Activated CD4-positive, alpha-beta memory T cell treated with anti-CD3 and anti-CD28 coated beads, Interleukin-2, amount 10 ng/mL, durations not matched to agents 7 days and 5 days (primary cell): ENCODE data around the gene HP1BP3. TPM values are rescaled to one million over a fixed set of nuclear protein-coding genes. Genes with fewer than 3 reads are reported as not detected.

Experiments
- CTCF ChIA-PET: fragments of 350-600 bp; sonication (Branson Sonifier 250); formaldehyde crosslinking; loops from one replicate; lab custom pipeline; 2021; ENCODE audit warnings: antibody characterized with exemption, inconsistent platforms; lab: Charles Lee
- POLR2A ChIA-PET: fragments of 350-600 bp; sonication (Branson Sonifier 250); formaldehyde crosslinking; loops from one replicate; lab custom pipeline; 2021; ENCODE audit warnings: antibody characterized with exemption; lab: Charles Lee
- DNase-seq: peaks from one replicate; pipeline ENCODE4 v3.0.0-alpha.2; 2020
- H3K27ac Mint-ChIP-seq: one replicate; pipeline ENCODE4 v1.8.0; 2021; ENCODE audit warnings: mild to moderate bottlenecking, mixed read lengths
- H3K27me3 Mint-ChIP-seq: one replicate; pipeline ENCODE4 v1.8.0; 2021; ENCODE audit warnings: mixed read lengths
- H3K36me3 Mint-ChIP-seq: one replicate; pipeline ENCODE4 v1.8.0; 2021; ENCODE audit warnings: low read depth, mixed read lengths
- H3K4me1 Mint-ChIP-seq: one replicate; pipeline ENCODE4 v1.8.0; 2021; ENCODE audit warnings: mixed read lengths
- H3K4me3 Mint-ChIP-seq: one replicate; pipeline ENCODE4 v1.8.0; 2021; ENCODE audit warnings: mild to moderate bottlenecking, mixed read lengths
- H3K9me3 Mint-ChIP-seq: one replicate; pipeline ENCODE4 v1.8.0; 2021; ENCODE audit warnings: mixed read lengths
- total RNA-seq, 2 experiments: library from RNA; stranded (reverse); gene quantifications; one replicate each; pipeline ENCODE4 v1.2.3, GENCODE V29; 2021

The HP1BP3 gene
- total RNA-seq, 2 experiments from 2014 or later = 299 to 301 TPM

DNA sequence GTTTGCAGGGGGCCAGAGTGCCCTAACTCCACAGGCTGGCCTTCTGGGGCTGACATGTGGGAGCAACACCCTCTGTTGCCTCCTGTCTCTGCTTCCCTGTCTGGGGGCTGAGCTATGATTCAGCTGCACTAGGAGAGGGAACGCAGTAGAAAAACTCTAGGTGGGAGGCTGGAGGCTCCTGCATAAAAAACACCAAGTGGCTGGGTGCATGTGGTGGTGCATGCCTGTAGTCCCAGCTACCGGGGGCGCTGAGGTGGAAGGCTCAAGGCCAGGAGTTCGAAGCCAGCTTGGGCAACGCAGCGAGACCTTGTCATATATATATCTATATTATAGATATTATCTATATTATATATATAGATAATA lies 74.9 kb downstream of the HP1BP3 start:
- ChIA-PET POLR2A (no interaction called here), CTCF (no interaction called here)
- Mint-ChIP-seq H3K27me3 (peaks cover 21% of the 10 kb centered on the region), H3K36me3 (no peaks in the 10 kb centered on the region), H3K9me3 (no peaks in the 10 kb centered on the region), H3K27ac (no peak overlapping the region), H3K4me1 (peaks cover 9% of the 10 kb centered on the region), H3K4me3 (no peak overlapping the region)
- no peak for DNase-seq

DNA sequence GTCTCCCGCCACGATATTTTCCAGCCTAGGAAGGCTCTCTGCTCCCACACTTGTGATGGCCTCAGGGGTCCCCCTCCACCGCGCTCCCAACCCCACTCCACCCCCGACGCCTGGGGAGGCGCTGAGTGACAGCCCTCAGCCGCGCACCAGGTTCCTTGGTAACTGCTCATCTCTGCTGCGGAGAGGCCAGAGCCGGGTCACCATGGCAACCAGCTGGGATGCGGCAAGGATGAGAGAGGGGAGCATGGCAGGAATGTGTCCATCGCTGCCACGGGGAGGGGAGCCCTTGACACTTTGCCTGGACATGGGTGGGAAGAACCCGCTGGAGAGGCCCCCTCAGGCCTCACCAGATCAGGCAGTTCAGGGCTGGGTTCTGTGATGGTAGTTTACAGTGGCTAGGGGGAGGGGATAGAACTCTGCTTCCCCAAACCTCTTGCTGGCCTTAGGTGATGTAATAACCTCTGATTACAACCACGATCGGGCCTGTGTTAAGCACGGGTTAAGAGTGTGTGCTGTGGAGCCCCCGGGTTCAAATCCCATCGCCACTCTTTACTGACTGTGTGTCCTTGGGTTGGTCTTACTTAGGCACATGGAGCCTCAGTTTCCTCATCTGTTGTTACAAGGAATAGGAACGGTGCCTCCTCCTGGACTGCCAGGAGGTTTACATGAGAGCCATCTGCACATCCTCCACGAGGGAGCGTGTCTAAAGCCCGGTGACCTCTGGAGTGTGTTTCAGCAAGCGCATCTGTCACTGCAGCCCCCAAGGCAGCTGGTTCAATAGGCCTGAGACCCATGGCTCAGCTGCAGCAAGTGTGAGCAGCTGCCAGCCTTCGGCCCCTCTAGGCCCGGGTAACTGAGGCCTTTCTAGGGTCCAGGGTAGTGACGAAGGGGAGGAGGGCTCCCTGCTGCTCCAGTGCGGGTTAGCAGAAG lies 75.6 kb downstream of the HP1BP3 start:
- Mint-ChIP-seq H3K9me3 (no peaks in the 10 kb centered on the region), H3K4me3 (no peak overlapping the region), H3K36me3 (no peaks in the 10 kb centered on the region), H3K27me3 (peaks cover 17% of the 10 kb centered on the region), H3K27ac (no peak overlapping the region), H3K4me1 (peaks cover 4% of the 10 kb centered on the region)
- ChIA-PET CTCF (no interaction called here), POLR2A (no interaction called here)
- no peak for DNase-seq

DNA sequence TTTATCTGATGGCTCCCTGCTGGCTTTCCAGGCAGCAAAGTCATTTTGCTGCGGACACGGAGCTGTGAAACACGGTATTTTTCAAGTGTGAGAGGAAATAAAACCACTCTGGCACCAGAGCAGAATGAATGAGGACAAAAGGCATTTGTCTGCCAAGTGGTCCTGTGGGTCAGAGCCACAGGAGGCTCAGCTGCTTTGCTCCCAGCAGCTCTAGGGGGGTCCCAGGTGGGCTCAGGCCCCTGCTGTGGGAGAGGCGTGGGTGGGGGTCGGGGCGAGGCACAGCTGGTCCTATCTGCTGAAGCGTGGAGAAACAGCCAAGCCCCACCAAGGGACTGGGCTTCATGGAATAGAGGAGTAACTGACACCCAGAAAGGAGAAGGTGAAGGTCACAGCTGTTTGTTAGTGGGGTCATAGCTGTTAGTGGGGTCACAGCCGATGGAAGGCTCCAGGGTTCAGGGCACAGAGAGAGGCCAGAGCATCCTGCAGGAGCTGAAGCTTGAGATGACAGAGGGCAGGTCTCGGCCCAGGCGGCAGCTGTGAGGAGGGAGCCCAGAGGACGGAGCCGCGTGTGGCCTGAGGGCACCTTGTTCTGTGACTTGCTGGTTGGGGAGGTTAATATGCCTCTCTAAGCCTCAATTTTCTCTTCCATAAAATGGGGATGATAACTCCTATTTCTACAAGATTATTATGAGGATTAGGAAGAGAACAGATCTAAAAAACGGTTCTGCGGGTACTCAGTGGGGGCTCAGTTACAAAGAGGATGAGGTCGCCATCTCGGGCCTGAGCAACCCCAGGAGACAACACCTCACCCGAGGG lies 76.4 kb downstream of the HP1BP3 start:
- Mint-ChIP-seq H3K36me3 (no peaks in the 10 kb centered on the region), H3K27me3 (peaks cover 12% of the 10 kb centered on the region), H3K4me3 (no peak overlapping the region), H3K4me1 (no peaks in the 10 kb centered on the region), H3K9me3 (no peaks in the 10 kb centered on the region), H3K27ac (no peak overlapping the region)
- DNase-seq = no peak
- ChIA-PET POLR2A (no interaction called here), CTCF (no interaction called here)

DNA sequence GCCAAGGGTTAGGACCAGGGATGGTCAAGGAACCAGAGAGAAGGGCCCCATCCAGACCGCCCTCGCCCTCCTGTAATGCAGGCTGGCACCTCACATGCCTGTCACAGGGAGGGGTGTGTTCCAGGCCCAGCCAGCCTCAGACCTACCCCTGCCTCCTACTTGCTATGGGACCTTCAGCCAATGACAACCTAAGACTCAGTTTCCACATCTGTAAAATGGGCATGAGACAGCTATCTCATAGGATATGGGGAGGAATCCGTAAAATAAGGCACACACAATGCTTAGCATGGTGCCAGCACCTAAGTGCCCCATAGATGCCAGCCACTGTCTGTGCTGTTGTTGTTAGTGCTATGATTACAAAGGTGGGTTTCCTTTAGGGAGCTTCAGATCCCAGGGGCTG lies 77.2 kb downstream of the HP1BP3 start:
- Mint-ChIP-seq H3K36me3 (no peaks in the 10 kb centered on the region), H3K27ac (no peak overlapping the region), H3K27me3 (peaks cover 6% of the 10 kb centered on the region), H3K9me3 (no peaks in the 10 kb centered on the region), H3K4me3 (no peak overlapping the region), H3K4me1 (no peaks in the 10 kb centered on the region)
- POLR2A ChIA-PET = no interaction called here
- CTCF ChIA-PET = no interaction called here
- no peak for DNase-seq

DNA sequence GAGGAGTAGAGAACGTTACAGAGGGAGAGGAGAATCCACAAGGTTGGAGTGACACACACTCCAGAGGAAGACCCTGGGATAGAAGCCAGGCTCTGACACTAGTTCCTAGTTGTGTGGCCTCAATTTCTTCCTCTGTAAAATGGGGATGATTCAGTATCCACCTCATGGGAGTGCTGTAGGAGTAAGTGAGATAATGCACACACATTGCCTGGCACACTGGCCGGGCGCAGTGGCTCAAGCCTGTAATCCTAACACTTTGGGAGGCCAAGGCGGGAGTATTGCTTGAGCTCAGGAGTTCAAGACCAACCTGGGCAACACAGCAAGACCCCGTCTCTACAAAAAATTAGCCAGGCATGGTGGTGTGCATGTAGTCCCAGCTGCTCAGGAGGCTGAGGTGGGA lies 78.2 kb downstream of the HP1BP3 start:
- POLR2A ChIA-PET = interaction anchor here (3.0 kb wide), 1 partner anchor 78 kb away, joined by 8 read pairs; the partner anchor contains the start of gene HP1BP3
- DNase-seq = no peak
- CTCF ChIA-PET = no interaction called here
- H3K4me1 Mint-ChIP-seq = no peaks in the 10 kb centered on the region
- H3K27ac Mint-ChIP-seq = no peak overlapping the region
- H3K9me3 Mint-ChIP-seq = no peaks in the 10 kb centered on the region
- H3K27me3 Mint-ChIP-seq = peaks cover 5% of the 10 kb centered on the region
- no peak overlapping the region for H3K4me3 Mint-ChIP-seq
- no peaks in the 10 kb centered on the region for H3K36me3 Mint-ChIP-seq

DNA sequence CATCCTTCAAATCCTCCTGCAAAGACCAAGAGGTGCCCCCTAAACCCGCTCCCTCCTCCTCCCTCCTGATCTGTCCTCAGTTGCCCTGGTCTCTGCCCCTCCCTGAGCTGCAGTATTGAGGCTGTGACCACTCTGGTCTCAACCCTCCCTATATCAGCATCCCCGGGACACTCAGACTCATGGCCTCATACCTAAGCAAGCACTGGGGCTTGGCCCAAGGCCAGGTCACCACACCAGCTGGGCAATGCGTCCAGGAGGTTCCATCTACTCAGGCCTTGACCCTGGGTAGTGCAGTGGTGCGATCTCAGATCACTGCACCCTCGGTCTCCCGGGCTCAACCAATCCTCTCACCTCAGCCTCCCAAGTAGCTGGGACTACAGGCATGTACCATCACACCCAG lies 79.0 kb downstream of the HP1BP3 start:
- no peak overlapping the region for H3K27ac Mint-ChIP-seq
- ChIA-PET CTCF (interaction anchor here (1.0 to 1.5 kb wide), 3 partner anchors 11 to 562 kb away, joined by 3 to 10 read pairs (median 3); no protein-coding TSS in a partner anchor), POLR2A (interaction anchor here (0.6 to 3.0 kb wide), 2 partner anchors 79 to 176 kb away, joined by 3 to 8 read pairs; partner anchors contain the start of gene HP1BP3)
- no peaks in the 10 kb centered on the region for H3K36me3 Mint-ChIP-seq
- no peak for DNase-seq
- no peaks in the 10 kb centered on the region for H3K4me1 Mint-ChIP-seq
- H3K9me3 Mint-ChIP-seq = no peaks in the 10 kb centered on the region
- peaks cover 5% of the 10 kb centered on the region for H3K27me3 Mint-ChIP-seq
- no peak overlapping the region for H3K4me3 Mint-ChIP-seq

DNA sequence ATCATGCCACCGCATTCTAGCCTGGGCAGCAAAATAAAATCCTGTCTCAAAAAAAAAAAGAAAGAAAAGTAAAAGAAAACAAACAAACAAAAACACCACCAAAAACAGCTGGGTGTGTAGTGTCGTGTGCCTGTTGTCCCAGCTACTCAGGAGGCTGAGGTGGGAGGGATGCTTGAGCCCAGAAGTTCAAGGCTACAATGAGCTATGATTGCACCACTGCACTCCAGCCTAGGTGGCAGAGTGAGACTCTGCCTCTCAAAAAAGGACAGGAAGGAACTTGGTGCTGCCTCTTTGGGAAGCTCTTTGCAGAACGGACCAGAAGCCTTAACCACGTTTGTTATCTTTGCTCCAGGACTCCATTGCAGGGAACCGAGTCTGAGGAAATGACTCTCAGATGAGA lies 80.3 kb downstream of the HP1BP3 start:
- DNase-seq = no peak
- Mint-ChIP-seq H3K27me3 (peaks cover 5% of the 10 kb centered on the region), H3K4me1 (no peaks in the 10 kb centered on the region), H3K36me3 (no peaks in the 10 kb centered on the region), H3K9me3 (no peaks in the 10 kb centered on the region), H3K4me3 (no peak overlapping the region), H3K27ac (no peak overlapping the region)
- ChIA-PET CTCF (interaction anchor here (0.6 to 1.5 kb wide), 3 partner anchors 10 to 564 kb away, joined by 3 to 10 read pairs (median 3); no protein-coding TSS in a partner anchor), POLR2A (interaction anchor here (0.6 to 3.0 kb wide), 2 partner anchors 80 to 147 kb away, joined by 3 to 8 read pairs; partner anchors contain the start of gene HP1BP3)

DNA sequence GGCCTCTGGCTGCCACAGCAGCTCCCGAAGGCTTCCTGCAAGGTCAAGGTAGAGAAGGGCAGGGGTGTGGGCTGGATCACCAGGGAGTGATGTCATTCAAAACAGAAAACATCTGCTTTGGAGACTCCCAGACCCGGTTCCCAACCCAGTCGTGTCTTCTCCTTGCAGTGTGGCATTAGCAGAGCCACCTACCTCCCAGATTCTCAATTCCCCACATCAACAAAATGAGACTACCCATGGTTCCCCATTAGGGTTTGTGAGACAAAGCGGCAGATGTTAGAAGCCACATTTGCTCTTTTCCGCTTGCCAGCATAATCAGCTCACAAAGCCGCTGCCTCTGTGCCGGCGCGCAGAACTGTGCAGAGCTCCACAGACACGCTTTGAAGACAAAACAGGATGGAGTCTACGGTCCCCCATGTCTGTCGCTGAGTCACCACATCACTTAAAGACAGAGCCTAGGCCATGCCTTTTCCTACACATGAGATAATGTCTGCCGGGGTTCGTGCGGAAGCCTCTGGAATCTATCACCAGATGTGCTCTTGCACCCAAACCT lies 81.8 kb downstream of the HP1BP3 start:
- Mint-ChIP-seq H3K27ac (no peak overlapping the region), H3K9me3 (no peaks in the 10 kb centered on the region), H3K4me1 (no peaks in the 10 kb centered on the region), H3K27me3 (peaks cover 7% of the 10 kb centered on the region), H3K36me3 (no peaks in the 10 kb centered on the region), H3K4me3 (no peak overlapping the region)
- ChIA-PET POLR2A (no interaction called here), CTCF (interaction anchor here (1.1 kb wide), 1 partner anchor 9 kb away, joined by 3 read pairs; no protein-coding TSS in a partner anchor)
- DNase-seq = no peak

DNA sequence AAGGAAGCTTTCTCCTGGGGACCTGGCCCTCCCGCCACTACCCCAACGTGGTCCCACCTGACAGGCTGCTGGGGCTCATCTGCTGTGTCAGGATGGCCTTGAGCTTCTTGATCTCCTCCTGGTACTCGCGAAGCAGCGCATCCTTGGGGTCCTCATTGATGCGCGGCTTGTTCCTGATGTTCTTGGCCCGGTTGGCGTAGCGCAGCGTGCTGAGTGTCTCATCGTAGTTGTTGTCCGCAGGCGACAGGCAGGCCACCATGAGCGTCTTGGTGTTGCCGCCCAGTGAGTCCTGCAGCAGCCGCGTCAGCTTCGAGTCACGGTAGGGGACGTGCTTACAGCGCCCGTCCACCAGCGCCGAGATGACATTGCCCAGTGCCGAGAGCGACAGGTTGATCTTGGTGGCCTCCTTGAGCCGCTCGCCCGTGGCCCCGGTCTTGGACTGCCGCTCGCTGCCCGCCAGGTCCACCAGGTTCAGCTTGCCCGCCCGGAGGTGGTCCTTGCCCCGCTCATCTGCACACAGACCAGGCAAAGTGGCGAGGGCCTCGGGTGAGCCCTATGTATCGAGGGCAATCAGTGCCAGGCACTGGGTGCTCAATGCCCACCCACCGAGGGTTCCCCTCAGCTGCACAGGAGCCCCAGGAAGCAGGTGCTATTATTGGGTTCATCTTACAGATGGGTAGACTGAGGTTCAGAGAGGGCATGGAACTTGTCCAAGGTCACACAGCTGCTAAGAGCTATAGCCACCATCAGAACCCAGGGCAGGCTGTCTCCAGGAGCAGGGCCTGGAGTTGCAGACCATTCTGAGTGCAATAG lies 82.5 kb downstream of the HP1BP3 start:
- Mint-ChIP-seq H3K27ac (no peak overlapping the region), H3K4me3 (no peak overlapping the region), H3K27me3 (peaks cover 7% of the 10 kb centered on the region), H3K9me3 (no peaks in the 10 kb centered on the region), H3K36me3 (no peaks in the 10 kb centered on the region), H3K4me1 (no peaks in the 10 kb centered on the region)
- DNase-seq = no peak
- POLR2A ChIA-PET = no interaction called here
- CTCF ChIA-PET = interaction anchor here (1.1 kb wide), 1 partner anchor 8 kb away, joined by 3 read pairs; no protein-coding TSS in a partner anchor

DNA sequence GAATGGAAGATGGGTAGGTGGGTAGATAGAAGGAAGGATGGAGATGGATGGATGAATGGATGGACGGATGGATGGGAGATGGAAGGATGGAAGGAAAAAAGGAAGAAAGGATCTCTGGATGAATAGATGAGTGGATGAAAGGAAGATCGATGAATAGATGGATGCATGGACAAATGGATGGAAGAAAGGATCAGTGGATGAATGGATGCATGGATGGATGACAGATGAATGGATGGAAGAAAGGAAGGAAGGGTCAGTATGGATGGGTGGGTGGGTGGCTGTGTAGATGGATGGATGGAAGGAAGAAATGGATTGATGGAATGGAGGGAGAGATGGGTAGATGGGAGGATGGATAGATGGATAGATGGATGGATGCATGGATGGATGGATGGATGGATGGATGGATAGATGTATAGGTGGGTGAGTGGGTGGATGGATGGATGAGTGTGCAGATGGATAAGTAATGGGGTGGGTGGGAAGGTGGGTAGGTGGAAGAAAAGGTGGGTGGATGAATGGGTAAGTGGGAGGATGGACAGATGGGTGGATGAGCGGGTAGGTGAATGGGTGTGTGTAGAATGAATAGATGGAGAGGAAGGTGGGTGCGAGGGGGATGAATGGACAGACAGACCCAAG lies 83.9 kb downstream of the HP1BP3 start:
- ChIA-PET POLR2A (no interaction called here), CTCF (no interaction called here)
- H3K27me3 Mint-ChIP-seq = peaks cover 5% of the 10 kb centered on the region
- H3K9me3 Mint-ChIP-seq = no peaks in the 10 kb centered on the region
- no peaks in the 10 kb centered on the region for H3K36me3 Mint-ChIP-seq
- H3K4me1 Mint-ChIP-seq = no peaks in the 10 kb centered on the region
- no peak overlapping the region for H3K27ac Mint-ChIP-seq
- no peak overlapping the region for H3K4me3 Mint-ChIP-seq
- no peak for DNase-seq

DNA sequence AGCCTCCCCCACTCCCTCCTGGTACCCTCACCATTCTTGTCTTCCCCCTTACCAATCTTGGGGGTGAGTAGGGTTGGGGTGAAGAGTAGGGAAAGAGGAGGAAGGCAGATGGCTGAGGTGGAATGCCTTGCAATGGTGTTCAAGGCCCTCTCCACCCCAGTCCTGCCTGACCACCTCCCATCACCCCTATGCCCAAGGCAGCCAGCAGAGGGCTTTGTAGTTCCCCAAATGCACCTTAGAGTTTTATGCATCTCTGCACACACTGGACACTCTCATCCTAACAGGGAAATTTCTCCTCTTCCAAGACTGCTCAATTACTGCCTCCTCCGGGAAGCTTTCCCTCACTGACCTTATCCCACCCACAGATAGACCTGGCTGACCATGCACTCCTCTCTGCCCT lies 84.7 kb downstream of the HP1BP3 start:
- Mint-ChIP-seq H3K4me3 (no peak overlapping the region), H3K4me1 (no peaks in the 10 kb centered on the region), H3K36me3 (no peaks in the 10 kb centered on the region), H3K27ac (no peak overlapping the region), H3K9me3 (no peaks in the 10 kb centered on the region), H3K27me3 (peaks cover 3% of the 10 kb centered on the region)
- POLR2A ChIA-PET = no interaction called here
- DNase-seq = no peak
- CTCF ChIA-PET = no interaction called here

DNA sequence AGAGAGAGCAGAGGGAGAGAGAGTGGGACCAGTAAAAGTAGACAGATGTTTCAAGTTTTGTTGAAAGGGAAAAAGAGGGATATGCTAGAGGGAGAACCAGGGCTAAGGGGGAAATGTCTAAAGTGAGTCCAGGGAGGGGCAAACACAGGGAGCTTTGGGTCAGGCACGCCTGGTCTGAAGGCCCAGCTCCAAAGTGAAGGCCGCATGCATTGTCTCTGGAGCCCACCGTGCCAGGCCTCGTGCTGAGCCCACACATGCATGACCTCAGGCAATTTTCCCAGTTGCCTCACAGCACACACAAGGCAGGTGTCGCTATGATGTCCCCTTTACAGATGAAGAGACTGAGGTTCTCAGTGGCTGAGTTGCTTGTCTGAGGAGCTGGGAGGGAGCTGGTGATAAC lies 85.3 kb downstream of the HP1BP3 start:
- no peak overlapping the region for H3K4me3 Mint-ChIP-seq
- no peak overlapping the region for H3K27ac Mint-ChIP-seq
- DNase-seq = no peak
- peaks cover 2% of the 10 kb centered on the region for H3K4me1 Mint-ChIP-seq
- H3K27me3 Mint-ChIP-seq = peaks cover 3% of the 10 kb centered on the region
- POLR2A ChIA-PET = no interaction called here
- no peaks in the 10 kb centered on the region for H3K9me3 Mint-ChIP-seq
- H3K36me3 Mint-ChIP-seq = no peaks in the 10 kb centered on the region
- CTCF ChIA-PET = no interaction called here
